GM19328 (cell line): ENCODE results near the gene ZMAT5.
A peak's percentile ranks its signal among the peaks of the same experiment; 100 is the strongest.

Experiments used
- ATAC-seq: cut with Tn5 transposase; IDR thresholded peaks from one replicate; pipeline ENCODE4 v1.9.1; 2021; ENCODE audit warnings: mild to moderate bottlenecking, moderate library complexity; ENCODE audit not compliant: unreplicated experiment

The ZMAT5 gene

GRCh38 chr22:29787371-29787980, 20.7 kb upstream of the ZMAT5 start:
- ATAC-seq: no peak

- ATAC-seq: no peak
These were observed 19.2 kb upstream of the ZMAT5 start for GRCh38 chr22:29786031-29786430.

DNA sequence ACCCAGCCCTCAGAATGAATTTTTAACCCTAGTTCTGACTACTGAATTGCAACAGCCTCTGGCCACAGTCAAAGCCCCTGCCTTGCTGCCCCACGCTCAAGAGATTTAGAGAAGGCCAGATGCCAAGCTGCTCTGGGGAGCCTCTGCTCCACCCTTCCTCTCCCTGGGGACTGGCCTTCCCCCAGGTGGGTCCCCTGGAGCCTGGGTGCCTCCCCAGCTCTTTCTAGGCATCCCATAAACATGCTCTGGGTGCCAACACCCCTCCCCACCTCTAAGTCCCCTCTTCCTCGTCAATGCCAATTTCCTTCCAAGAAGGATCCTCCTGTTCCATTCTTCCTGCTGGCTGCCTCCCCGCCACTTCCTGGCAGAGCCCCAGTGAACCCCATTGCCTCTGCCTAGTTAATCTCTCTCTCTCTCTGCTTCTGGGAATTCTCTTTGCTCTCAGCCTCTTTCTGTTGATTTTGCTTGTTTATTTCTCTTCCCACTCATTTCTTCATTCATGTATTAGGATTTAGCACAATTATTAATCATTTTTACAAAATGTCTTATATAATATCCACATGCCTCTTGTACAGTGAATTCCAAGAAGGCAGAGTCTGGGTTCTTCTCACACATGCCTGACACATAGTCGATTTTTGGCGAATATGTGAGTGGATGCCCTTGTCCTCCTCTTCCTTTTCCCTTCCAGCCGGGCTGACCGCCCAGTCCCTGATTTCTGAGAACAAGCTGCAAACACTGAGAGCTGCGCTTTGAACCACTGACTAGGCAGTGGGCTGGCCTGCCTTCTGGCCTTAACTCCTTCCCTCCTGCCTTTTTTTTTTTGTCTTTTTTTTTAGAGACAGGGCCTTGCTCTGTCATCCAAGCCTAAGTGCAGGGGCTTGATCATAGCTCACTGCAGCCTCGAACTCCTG, 17.9 kb upstream of the ZMAT5 start:
- ATAC-seq: no peak

GRCh38 chr22:29782061-29782845, 15.4 kb upstream of the ZMAT5 start:
- no peak for ATAC-seq

DNA sequence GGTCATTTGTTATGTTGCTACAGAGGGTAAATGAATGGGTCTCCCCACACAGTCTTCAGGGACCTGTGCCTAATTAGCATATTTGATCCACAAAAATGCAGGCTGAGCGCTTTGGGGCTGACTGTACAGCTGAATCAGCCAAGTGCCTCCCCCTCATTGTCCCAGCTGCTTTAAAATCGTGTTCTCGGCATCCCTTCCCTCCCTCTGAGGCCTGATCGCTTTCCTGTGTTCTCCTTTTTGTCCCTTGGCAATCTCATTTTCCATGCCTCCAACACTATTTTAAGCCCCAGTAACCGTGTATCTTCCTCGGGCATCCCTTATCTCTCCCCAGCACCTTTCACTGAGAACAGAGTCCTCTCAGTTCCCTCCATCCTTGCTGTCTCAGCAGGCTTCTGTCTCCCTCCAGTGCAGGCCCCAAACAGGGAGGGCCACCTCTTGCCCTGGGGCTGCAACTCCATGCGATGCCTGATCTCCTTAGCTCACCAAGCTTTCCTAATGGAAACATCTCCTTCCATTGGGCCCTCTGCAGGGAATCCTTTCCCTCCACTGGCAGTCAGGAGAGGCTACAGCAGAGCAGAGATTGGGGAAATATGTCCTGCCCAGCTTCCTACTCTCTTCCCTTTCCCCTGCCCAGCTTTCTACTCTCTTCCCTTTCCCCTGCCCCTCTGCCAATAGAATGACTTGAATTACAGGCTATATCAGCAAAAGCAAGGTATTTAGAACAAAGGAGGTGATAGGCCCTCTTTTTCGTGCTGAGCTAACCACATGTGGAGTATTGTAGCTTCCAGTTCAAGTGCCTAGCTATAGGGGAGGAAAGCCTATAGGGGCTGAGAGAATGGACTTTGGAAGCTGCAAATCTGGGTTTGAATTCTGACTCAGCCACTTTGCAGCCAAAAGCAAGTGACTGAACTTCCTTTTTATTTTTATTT, 14.2 kb upstream of the ZMAT5 start:
- no peak for ATAC-seq

DNA sequence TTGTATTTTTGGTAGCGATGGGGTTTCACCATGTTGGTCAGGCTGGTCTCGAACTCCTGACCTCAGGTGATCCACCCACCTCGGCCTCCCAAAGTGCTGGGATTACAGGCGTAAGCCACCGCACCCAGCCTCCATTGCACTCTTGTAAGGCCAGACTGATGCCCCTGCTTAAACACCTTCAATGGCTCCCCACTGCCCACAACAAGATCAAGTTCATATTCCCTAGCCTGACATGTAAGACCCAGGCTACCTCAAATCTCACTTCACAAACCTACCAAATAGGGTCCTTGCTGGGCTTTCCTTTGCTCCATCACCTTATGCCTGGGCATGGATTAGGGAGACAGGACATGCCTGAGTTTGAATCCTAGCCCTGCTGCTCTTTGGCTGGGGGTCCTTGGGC, 13.4 kb upstream of the ZMAT5 start:
- ATAC-seq: no peak

- no peak for ATAC-seq
These were observed 6.4 kb upstream of the ZMAT5 start for GRCh38 chr22:29773233-29773632.

GRCh38 chr22:29772170-29772641, 5.4 kb upstream of the ZMAT5 start:
- no peak for ATAC-seq

- ATAC-seq: no peak
These were observed 3.0 kb upstream of the ZMAT5 start for GRCh38 chr22:29769723-29770321.

DNA sequence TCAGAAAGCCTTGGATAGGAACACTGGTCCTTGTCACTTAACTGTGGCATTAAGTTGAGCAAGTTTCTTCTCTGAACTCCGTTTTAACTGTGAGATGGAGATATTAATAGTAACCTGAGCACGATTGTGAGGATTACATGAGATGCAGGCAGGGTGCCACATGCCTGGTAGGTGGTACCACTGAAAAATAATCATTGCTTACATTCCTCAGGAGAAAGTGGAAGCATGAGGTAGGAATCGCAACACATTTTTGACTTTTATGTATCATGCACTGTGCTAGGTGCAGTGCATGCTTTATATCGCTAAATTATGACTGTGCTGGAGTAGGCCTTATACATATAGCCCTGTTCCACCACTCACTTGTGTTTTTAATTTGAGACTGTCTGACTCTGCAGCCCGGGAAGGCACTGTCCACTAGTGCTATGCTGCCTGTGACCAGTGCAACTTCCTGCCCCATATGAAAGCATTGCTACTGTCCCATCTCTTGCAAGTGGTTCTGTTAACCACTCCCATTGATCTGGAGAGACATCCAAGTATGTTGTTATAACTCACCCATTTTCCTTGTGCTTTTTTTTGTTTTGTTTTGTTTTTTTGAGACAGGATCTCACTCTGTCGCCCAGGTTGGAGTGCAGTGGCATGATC, 1.4 kb upstream of the ZMAT5 start:
- no peak for ATAC-seq

- peak; percentile 57 for ATAC-seq
These were observed 604 bp upstream of the ZMAT5 start, which contains the start of gene UQCR10 for GRCh38 chr22:29767171-29768051. Gene UQCR10 (plus strand): TSS chr22:29767369. CDS start chr22:29767399, 30 bp downstream.

- ATAC-seq: no peak
These were observed 739 bp downstream of the ZMAT5 start for GRCh38 chr22:29765905-29766631.

GRCh38 chr22:29762263-29762662, 4.5 kb downstream of the ZMAT5 start:
- ATAC-seq: no peak

- no peak for ATAC-seq
These were observed 7.8 kb downstream of the ZMAT5 start for GRCh38 chr22:29758959-29759358.

DNA sequence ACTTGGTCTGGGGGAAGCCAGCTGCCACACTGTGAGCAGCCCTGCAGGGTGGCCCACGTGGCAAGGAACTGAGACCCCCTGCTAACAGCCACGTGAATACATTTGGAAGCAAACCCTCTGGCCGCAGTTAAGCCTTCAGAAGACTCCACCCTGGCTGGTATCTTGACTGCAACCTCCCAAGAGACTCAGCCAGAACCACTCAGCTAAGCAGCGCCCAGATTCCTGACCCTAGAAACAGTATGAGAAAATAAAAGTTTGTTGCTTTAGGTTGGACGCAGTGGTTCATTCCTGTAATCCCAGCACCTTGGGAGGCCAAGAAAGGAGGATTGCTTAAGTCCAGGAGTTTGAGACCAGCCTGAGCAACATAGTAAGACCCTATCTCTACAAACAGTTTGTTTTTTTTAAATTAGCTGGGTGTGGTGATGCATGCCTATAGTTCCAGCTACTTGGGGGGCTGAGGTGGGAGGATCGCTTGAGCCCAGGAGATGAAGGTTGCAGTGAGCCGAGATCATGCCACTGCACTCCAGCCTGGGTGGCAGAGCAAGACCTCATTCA, 8.7 kb downstream of the ZMAT5 start:
- no peak for ATAC-seq

DNA sequence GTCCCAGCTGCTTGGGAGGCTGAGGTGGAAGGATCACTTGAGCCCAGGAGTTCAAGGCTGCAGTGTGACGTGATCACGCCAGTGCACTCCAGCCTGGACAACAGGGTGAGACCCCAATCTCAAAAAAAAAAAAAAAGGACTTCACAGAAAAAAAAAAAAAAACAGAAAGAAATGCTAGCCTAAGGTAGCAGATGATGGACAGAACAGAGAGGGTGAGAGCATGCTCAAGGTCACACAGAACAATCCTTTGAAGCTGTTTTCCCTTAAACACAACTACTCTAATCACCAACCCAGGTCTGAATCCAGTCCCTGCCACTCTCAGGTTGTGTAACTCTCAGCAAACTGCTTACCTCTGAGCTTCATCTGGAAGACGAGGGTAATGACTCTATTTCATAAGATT, 9.7 kb downstream of the ZMAT5 start:
- no peak for ATAC-seq

- no peak for ATAC-seq
These were observed 10.5 kb downstream of the ZMAT5 start for GRCh38 chr22:29756341-29756740.
